ENCODE results near the gene IL1RN.

- TF ChIP-seq, protein P1, sequence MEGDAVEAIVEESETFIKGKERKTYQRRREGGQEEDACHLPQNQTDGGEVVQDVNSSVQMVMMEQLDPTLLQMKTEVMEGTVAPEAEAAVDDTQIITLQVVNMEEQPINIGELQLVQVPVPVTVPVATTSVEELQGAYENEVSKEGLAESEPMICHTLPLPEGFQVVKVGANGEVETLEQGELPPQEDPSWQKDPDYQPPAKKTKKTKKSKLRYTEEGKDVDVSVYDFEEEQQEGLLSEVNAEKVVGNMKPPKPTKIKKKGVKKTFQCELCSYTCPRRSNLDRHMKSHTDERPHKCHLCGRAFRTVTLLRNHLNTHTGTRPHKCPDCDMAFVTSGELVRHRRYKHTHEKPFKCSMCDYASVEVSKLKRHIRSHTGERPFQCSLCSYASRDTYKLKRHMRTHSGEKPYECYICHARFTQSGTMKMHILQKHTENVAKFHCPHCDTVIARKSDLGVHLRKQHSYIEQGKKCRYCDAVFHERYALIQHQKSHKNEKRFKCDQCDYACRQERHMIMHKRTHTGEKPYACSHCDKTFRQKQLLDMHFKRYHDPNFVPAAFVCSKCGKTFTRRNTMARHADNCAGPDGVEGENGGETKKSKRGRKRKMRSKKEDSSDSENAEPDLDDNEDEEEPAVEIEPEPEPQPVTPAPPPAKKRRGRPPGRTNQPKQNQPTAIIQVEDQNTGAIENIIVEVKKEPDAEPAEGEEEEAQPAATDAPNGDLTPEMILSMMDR (IDR thresholded peaks at IDR 0.05; ENCODE audit: insufficient read depth, low read depth, low read length): no peak
- no peak for TF ChIP-seq EZH2 (IDR thresholded peaks at IDR 0.05; ENCODE audit: insufficient read depth, low read length)
Measured at GRCh38 chr2:113091231-113091896, 36.0 kb upstream of the IL1RN start.
